Smooth muscle cell (in vitro differentiated cells): ENCODE results near the gene FBN3. TPM values are rescaled to one million over a fixed set of nuclear protein-coding genes. Genes with fewer than 3 reads are reported as not detected.

Source experiments
- DNase-seq: peaks from one replicate; lab custom pipeline; 2025; ENCODE audit not compliant: unreplicated experiment; lab: John Stamatoyannopoulos, UW
- H2AFZ ChIP-seq: fragments of 200-600 bp; sonication (generic); 2 replicates; pipeline ENCODE4 v1.6.0; 2016; ENCODE audit warnings: antibody characterized with exemption, low read depth, mild to moderate bottlenecking
- H3F3A ChIP-seq: fragments of 200-600 bp; sonication (generic); 2 replicates; pipeline ENCODE4 v1.6.0; 2017; ENCODE audit warnings: antibody characterized with exemption, low read depth
- H3K27ac ChIP-seq: fragments of 200-600 bp; sonication (generic); 2 replicates; pipeline ENCODE4 v1.5.1; 2016; ENCODE audit warnings: low read depth, mild to moderate bottlenecking
- H3K27me3 ChIP-seq: fragments of 200-600 bp; sonication (generic); 2 replicates; pipeline ENCODE4 v1.6.1; 2016; ENCODE audit warnings: low read depth, mild to moderate bottlenecking
- H3K36me3 ChIP-seq: fragments of 200-600 bp; sonication (generic); 2 replicates; pipeline ENCODE4 v1.5.1; 2016; ENCODE audit warnings: low read depth
- H3K4me1 ChIP-seq: fragments of 200-600 bp; sonication (generic); 2 replicates; pipeline ENCODE4 v1.5.1; 2016; ENCODE audit warnings: low read depth
- H3K4me2 ChIP-seq: fragments of 200-600 bp; sonication (generic); 2 replicates; pipeline ENCODE4 v1.6.0; 2016; ENCODE audit warnings: mild to moderate bottlenecking
- H3K4me3 ChIP-seq: fragments of 200-600 bp; sonication (generic); 2 replicates; pipeline ENCODE4 v1.5.1; 2016; ENCODE audit warnings: mild to moderate bottlenecking
- H3K79me2 ChIP-seq: fragments of 200-600 bp; sonication (generic); 2 replicates; pipeline ENCODE4 v1.6.0; 2016; ENCODE audit warnings: low read depth, mild to moderate bottlenecking
- H3K9ac ChIP-seq: fragments of 200-600 bp; sonication (generic); 2 replicates; pipeline ENCODE4 v1.6.0; 2016; ENCODE audit warnings: low read depth
- H3K9me3 ChIP-seq: fragments of 200-600 bp; sonication (generic); replicated peaks from 2 replicates; pipeline ENCODE4 v1.5.1; 2016; ENCODE audit warnings: low read depth
- H4K20me1 ChIP-seq: fragments of 200-600 bp; sonication (generic); 2 replicates; pipeline ENCODE4 v1.6.0; 2016; ENCODE audit warnings: low read depth
- CTCF ChIP-seq: fragments of 200-600 bp; sonication (generic); IDR thresholded peaks from 2 replicates; pipeline ENCODE4 v1.5.1; 2017; ENCODE audit warnings: borderline replicate concordance, mild to moderate bottlenecking, antibody characterized with exemption; ENCODE audit not compliant: insufficient read depth, poor library complexity, severe bottlenecking
- WGBS: methylation state at CpG from one replicate; pipeline ENCODE4 v1.1.7; 2016; ENCODE audit warnings: low lambda C conversion rate; 5-methylcytosine and 5-hydroxymethylcytosine counted together
- polyA plus RNA-seq: library from polyadenylated mRNA; unstranded; fragments of >200 nt; fragmentation: Nextera tagmentation; extraction: Ambion mirVana; gene quantifications from 2 replicates; pipeline ENCODE4 v1.2.1, GENCODE V29; 2016
- total RNA-seq: library from RNA; depleted of rRNA; stranded (reverse); fragments of >200 nt; gene quantifications from 2 replicates; pipeline ENCODE4 v1.2.3, GENCODE V29; 2014

The FBN3 gene
- total and polyA plus RNA-seq, 2 experiments from 2014 or later: not detected

DNA sequence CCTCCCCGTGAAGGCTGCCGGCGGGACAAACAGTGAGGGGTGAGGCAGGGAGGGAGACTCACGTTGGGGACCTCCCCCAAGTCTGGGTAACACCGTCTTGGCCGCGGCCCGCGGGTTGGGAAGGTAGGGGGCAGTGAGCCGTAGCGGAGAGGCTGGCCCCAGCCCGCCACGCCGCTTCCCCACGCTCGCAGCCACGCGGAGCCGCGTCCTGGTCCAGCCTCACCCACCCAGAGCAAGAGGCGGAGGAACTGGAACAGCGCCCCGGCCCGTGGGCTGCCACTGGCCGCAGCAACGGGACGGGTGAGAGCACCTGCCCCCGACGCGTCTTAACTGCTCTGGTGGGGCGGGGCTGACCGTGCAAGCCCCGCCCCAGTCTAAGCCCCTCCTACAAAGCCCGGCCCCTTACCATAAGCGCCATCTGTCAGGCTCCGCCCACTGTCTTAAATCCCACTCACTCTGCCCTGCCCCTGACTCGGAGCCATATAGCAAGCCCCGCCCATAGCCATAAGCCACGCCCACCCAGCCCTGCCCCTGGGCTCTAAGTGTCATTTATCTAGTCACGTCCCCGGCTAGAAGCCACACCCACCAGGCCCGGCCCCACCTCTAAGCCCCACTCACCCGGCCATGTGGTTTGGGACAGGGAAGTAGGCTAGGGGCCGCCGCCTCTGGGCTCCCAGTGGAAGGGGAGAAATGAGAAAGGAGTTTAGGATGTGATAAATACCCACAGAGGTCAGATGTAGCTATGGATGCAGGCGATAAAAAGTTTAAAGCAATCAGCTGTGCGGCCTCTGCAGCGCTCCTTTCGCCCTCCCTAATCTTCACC is 98.9 kb downstream of the FBN3 start:
- Histone ChIP-seq H3K27ac (no peak overlapping the region), H2AFZ (peak overlapping the region; percentile 81), H3K9ac (no peak overlapping the region), H3K27me3 (no peaks in the 10 kb centered on the region), H3K36me3 (no peaks in the 10 kb centered on the region), H3K4me1 (no peaks in the 10 kb centered on the region), H3K9me3 (no peaks in the 10 kb centered on the region), H4K20me1 (no peaks in the 10 kb centered on the region), H3F3A (no peaks in the 10 kb centered on the region), H3K79me2 (no peaks in the 10 kb centered on the region), H3K4me3 (peak overlapping the region; percentile 35), H3K4me2 (peak overlapping the region; percentile 83)
- no peak for TF ChIP-seq CTCF
- DNase-seq: peak; percentile 45
- WGBS: 11% methylated on average over 43 of the region's 49 CpGs

- 95% methylated on average over 2 of the region's 3 CpGs for WGBS
- DNase-seq: no peak
Observed at GRCh38 chr19:8046569-8047165, 102.7 kb downstream of the FBN3 start.

GRCh38 chr19:8045872-8046568 is 103.4 kb downstream of the FBN3 start:
- no peaks in the 10 kb centered on the region for H3F3A ChIP-seq
- no peak overlapping the region for H3K9ac ChIP-seq
- H3K4me2 ChIP-seq: no peak overlapping the region
- no peaks in the 10 kb centered on the region for H3K9me3 ChIP-seq
- H3K79me2 ChIP-seq: no peaks in the 10 kb centered on the region
- H2AFZ ChIP-seq: no peak overlapping the region
- H3K4me3 ChIP-seq: no peak overlapping the region
- H4K20me1 ChIP-seq: no peaks in the 10 kb centered on the region
- DNase-seq: no peak
- no peak for TF ChIP-seq CTCF
- no peaks in the 10 kb centered on the region for H3K36me3 ChIP-seq
- 78% methylated on average over 10 of the region's 10 CpGs for WGBS
- no peaks in the 10 kb centered on the region for H3K4me1 ChIP-seq
- H3K27me3 ChIP-seq: no peaks in the 10 kb centered on the region
- no peak overlapping the region for H3K27ac ChIP-seq

More at GRCh38 chr19:8046569-8047165, 102.7 kb downstream of the FBN3 start:
- Histone ChIP-seq H3K9me3 (no peaks in the 10 kb centered on the region), H3K4me3 (no peak overlapping the region), H3K79me2 (no peaks in the 10 kb centered on the region), H3K9ac (no peak overlapping the region), H4K20me1 (no peaks in the 10 kb centered on the region), H3K4me2 (no peak overlapping the region), H3K27ac (no peak overlapping the region), H3K36me3 (no peaks in the 10 kb centered on the region), H3F3A (no peaks in the 10 kb centered on the region), H2AFZ (no peak overlapping the region), H3K4me1 (no peaks in the 10 kb centered on the region), H3K27me3 (no peaks in the 10 kb centered on the region)
- TF ChIP-seq CTCF: no peak
